Fibroblast of skin of left biceps (primary cell): ENCODE results near the gene SUGCT.
"Not testable (repeated sequence)": the region's sequence is repeated elsewhere in the genome, so short reads cannot be mapped to it uniquely, and the experiment has no call there.

Experiments used
- DNase-seq, 2 experiments: peaks; one replicate each; pipeline ENCODE4 v3.0.0-alpha.2; 2013; ENCODE audit warnings: low read depth in 2 of 2

SUGCT gene

GRCh38 chr7:40199076-40199802 lies 64.4 kb downstream of the SUGCT start:
- DNase-seq, result peak; percentile 42 to 49

GRCh38 chr7:40200791-40201190 lies 66.0 kb downstream of the SUGCT start:
- peak; percentile 35 to 52 for DNase-seq

GRCh38 chr7:40202851-40203250 lies 68.0 kb downstream of the SUGCT start:
- DNase-seq, result no peak

- DNase-seq, result no peak
These were observed 69.8 kb downstream of the SUGCT start for GRCh38 chr7:40204581-40204980.

GRCh38 chr7:40205992-40206391 lies 71.2 kb downstream of the SUGCT start:
- no peak for DNase-seq

- DNase-seq, result peak; percentile 37 to 48
These were observed 76.6 kb downstream of the SUGCT start for GRCh38 chr7:40211276-40212003.

GRCh38 chr7:40213291-40213690 lies 78.5 kb downstream of the SUGCT start:
- no peak for DNase-seq

GRCh38 chr7:40213856-40214255 lies 79.1 kb downstream of the SUGCT start:
- no peak for DNase-seq

GRCh38 chr7:40218612-40219011 lies 83.8 kb downstream of the SUGCT start:
- not testable (repeated sequence) for DNase-seq

- DNase-seq, result peak; percentile 67
These were observed 85.1 kb downstream of the SUGCT start for GRCh38 chr7:40219917-40220316.

GRCh38 chr7:40220421-40220911 lies 85.7 kb downstream of the SUGCT start:
- DNase-seq, result peak in 1 of 2 experiments; percentile 21

- DNase-seq, result peak; percentile 86 to 88
These were observed 87.0 kb downstream of the SUGCT start for GRCh38 chr7:40221836-40222235.

- no peak for DNase-seq
These were observed 88.8 kb downstream of the SUGCT start for GRCh38 chr7:40223451-40224127.

- no peak for DNase-seq
These were observed 95.3 kb downstream of the SUGCT start for GRCh38 chr7:40230101-40230500.

GRCh38 chr7:40231796-40232195 lies 97.0 kb downstream of the SUGCT start:
- DNase-seq, result no peak

- DNase-seq, result peak; percentile 42 to 50
These were observed 97.6 kb downstream of the SUGCT start for GRCh38 chr7:40232242-40232893.

GRCh38 chr7:40234046-40234445 lies 99.2 kb downstream of the SUGCT start:
- no peak for DNase-seq

GRCh38 chr7:40234666-40235065 lies 99.9 kb downstream of the SUGCT start:
- DNase-seq, result no peak

- DNase-seq, result no peak
These were observed 102.9 kb downstream of the SUGCT start for GRCh38 chr7:40237731-40238130.

- no peak for DNase-seq
These were observed 105.0 kb downstream of the SUGCT start for GRCh38 chr7:40239755-40240303.

GRCh38 chr7:40243076-40243475 lies 108.3 kb downstream of the SUGCT start:
- no peak for DNase-seq

- no peak for DNase-seq
These were observed 109.4 kb downstream of the SUGCT start for GRCh38 chr7:40244226-40244625.
